K562 (cell line): ENCODE data around the gene ZNF775. TPM values are rescaled to one million over a fixed set of nuclear protein-coding genes. Genes with fewer than 3 reads are reported as not detected.

Source experiments
- BMI1 ChIP-seq: fragments of 150-350 bp; IDR thresholded peaks from 2 replicates; pipeline ENCODE4 v1.6.1; 2014; ENCODE audit warnings: low read length
- GATA2 ChIP-seq: sonication (generic); formaldehyde crosslinking; IDR thresholded peaks from 2 replicates; pipeline ENCODE4 v1.4.0; 2020; ENCODE audit warnings: mild to moderate bottlenecking, missing genetic modification reagents
- GATAD2B ChIP-seq: fragments of 450-650 bp; IDR thresholded peaks from 2 replicates; pipeline ENCODE4 v1.6.1; 2017; ENCODE audit warnings: mild to moderate bottlenecking, borderline replicate concordance
- GTF2E2 ChIP-seq: fragments of 200-800 bp; sonication (Bioruptor generic); IDR thresholded peaks from 2 replicates; pipeline ENCODE4 v1.6.1; 2016; ENCODE audit warnings: missing genetic modification characterization, missing compliant biosample characterization
- HMGN3 ChIP-seq: IDR thresholded peaks from 2 replicates; pipeline ENCODE4 v1.6.1; 2011; ENCODE audit warnings: borderline replicate concordance, low read depth, mild to moderate bottlenecking, mixed read lengths, low read length; ENCODE audit not compliant: insufficient read length; ENCODE audit errors: extremely low read depth
- KAT7 ChIP-seq: sonication (generic); formaldehyde crosslinking; IDR thresholded peaks from 2 replicates; pipeline ENCODE4 v1.8.0; 2022; ENCODE audit warnings: missing genetic modification reagents, mild to moderate bottlenecking, borderline replicate concordance
- MED1 ChIP-seq: sonication (generic); formaldehyde crosslinking; IDR thresholded peaks from 2 replicates; pipeline ENCODE4 v1.8.1; 2023; ENCODE audit warnings: missing genetic modification reagents, borderline replicate concordance
- RCOR1 ChIP-seq, 2 experiments: IDR thresholded peaks; 2 replicates each; pipeline ENCODE4 v1.6.1; 2012; ENCODE audit warnings: low read depth in 2 of 2, low read length in 2 of 2, borderline replicate concordance in 1 of 2, improper control_type of control experiment in 1 of 2
- RNF2 ChIP-seq: sonication (generic); IDR thresholded peaks from 2 replicates; pipeline ENCODE4 v1.6.1; 2016
- SIX5 ChIP-seq, 2 experiments: IDR thresholded peaks; 2 replicates each; pipeline ENCODE4 v1.6.1; 2011; ENCODE audit warnings: low read length in 2 of 2, borderline replicate concordance in 1 of 2, low read depth in 1 of 2, mild to moderate bottlenecking in 1 of 2, moderate library complexity in 1 of 2; ENCODE audit not compliant: insufficient read depth in 1 of 2
- TAL1 ChIP-seq: fragments of 450-650 bp; IDR thresholded peaks from 2 replicates; pipeline ENCODE4 v1.6.1; 2016; ENCODE audit warnings: mild to moderate bottlenecking
- TCFL5 ChIP-seq: fragments of 250-450 bp; sonication (Bioruptor Pico); conservative IDR thresholded peaks from 2 replicates; pipeline ENCODE4 v1.6.1; 2021; ENCODE audit warnings: mild to moderate bottlenecking, moderate library complexity, matching md5 sums
- ZNF766 ChIP-seq: fragments of 200-800 bp; sonication (Bioruptor generic); conservative IDR thresholded peaks from 2 replicates; pipeline ENCODE4 v1.6.1; 2016; ENCODE audit warnings: missing genetic modification characterization, missing compliant biosample characterization
- ZZZ3 ChIP-seq: fragments of 450-650 bp; IDR thresholded peaks from 2 replicates; pipeline ENCODE4 v1.6.1; 2016; ENCODE audit warnings: antibody characterized with exemption, mild to moderate bottlenecking, moderate library complexity
- polyA plus RNA-seq, 8 experiments: library from polyadenylated mRNA; depleted of rRNA in 4 of 8; stranded (reverse) in 5 of 8; unstranded in 3 of 8; fragments of >200 nt; fragmentation: Nextera tagmentation in 2 of 8; fragmentation: Illumina TruSeq in 1 of 8; extraction: Ambion mirVana in 2 of 8; extraction: Trizol in 1 of 8; gene quantifications; 2 replicates each; pipeline versions ENCODE4 v1.2.1 to v1.2.3, GENCODE V29; 2011 to 2014; ENCODE audit warnings: inconsistent platforms in 1 of 8, missing spikeins in 1 of 8
- total RNA-seq, 7 experiments: library from RNA; depleted of rRNA in 6 of 7; stranded (reverse); fragments of >200 nt in 6 of 7; fragmentation: Illumina TruSeq in 2 of 7; extraction: Trizol in 2 of 7; gene quantifications; 2 replicates each; pipeline versions ENCODE4 v1.2.1 to v1.2.3, GENCODE V29; 2011 to 2021; ENCODE audit warnings: low replicate concordance in 1 of 7
- TF ChIP-seq, protein P1 (sequence below): fragments of 200-800 bp; sonication (Bioruptor generic); IDR thresholded peaks from 2 replicates; pipeline ENCODE4 v1.6.1; 2016; ENCODE audit warnings: missing genetic modification characterization, missing compliant biosample characterization
- TF ChIP-seq, protein P2 (sequence below): sonication (generic); formaldehyde crosslinking; IDR thresholded peaks from 2 replicates; pipeline ENCODE4 v1.8.1; 2023; ENCODE audit warnings: mild to moderate bottlenecking, missing genetic modification reagents, moderate library complexity
- TF ChIP-seq, protein P3 (sequence below): sonication (generic); formaldehyde crosslinking; IDR thresholded peaks from 2 replicates; pipeline ENCODE4 v1.8.0; 2022; ENCODE audit warnings: mild to moderate bottlenecking, missing genetic modification reagents
- TF ChIP-seq, protein P4 (sequence below): fragments of 450-650 bp; IDR thresholded peaks from 2 replicates; pipeline ENCODE4 v1.7.0; 2016; ENCODE audit warnings: borderline replicate concordance

The ZNF775 gene
- total and polyA plus RNA-seq, 9 of the 15 experiments (the other 6 are each of a cell fraction or from before 2014, with no cell fraction given): 0.04 to 18.7 (median 4.9) TPM

DNA sequence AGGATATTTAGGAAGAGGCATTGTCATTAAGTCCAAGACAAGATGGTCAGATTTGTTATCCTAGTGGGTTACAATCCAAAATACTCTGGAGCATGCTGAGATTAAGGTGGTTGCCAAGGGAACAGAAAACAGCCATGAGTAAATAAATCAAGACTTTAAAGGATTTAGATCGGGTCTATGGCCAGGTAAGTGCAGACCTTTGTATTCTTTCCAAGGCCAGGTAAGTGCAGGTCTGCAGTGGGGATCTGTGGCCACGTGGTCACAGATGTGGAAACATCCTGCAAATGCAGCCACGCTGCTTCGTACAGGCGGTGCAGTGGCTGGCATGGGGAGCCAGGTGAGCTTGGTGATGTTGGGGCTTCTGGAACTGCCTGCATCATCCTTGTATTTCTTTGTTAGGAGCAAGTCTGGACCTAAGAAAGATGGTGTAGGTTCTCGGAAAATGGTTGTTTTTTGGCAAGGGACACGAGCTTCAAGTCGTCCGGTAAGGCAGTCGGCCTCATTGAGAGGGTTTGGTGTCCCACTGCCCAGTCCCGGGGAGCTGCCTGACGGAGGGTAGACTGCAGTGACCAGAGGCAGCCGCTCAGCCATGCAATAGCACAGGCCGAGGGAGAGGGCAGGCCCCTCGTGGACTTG lies 21.8 kb downstream of the ZNF775 start (continued):
- TF ChIP-seq, protein P1, sequence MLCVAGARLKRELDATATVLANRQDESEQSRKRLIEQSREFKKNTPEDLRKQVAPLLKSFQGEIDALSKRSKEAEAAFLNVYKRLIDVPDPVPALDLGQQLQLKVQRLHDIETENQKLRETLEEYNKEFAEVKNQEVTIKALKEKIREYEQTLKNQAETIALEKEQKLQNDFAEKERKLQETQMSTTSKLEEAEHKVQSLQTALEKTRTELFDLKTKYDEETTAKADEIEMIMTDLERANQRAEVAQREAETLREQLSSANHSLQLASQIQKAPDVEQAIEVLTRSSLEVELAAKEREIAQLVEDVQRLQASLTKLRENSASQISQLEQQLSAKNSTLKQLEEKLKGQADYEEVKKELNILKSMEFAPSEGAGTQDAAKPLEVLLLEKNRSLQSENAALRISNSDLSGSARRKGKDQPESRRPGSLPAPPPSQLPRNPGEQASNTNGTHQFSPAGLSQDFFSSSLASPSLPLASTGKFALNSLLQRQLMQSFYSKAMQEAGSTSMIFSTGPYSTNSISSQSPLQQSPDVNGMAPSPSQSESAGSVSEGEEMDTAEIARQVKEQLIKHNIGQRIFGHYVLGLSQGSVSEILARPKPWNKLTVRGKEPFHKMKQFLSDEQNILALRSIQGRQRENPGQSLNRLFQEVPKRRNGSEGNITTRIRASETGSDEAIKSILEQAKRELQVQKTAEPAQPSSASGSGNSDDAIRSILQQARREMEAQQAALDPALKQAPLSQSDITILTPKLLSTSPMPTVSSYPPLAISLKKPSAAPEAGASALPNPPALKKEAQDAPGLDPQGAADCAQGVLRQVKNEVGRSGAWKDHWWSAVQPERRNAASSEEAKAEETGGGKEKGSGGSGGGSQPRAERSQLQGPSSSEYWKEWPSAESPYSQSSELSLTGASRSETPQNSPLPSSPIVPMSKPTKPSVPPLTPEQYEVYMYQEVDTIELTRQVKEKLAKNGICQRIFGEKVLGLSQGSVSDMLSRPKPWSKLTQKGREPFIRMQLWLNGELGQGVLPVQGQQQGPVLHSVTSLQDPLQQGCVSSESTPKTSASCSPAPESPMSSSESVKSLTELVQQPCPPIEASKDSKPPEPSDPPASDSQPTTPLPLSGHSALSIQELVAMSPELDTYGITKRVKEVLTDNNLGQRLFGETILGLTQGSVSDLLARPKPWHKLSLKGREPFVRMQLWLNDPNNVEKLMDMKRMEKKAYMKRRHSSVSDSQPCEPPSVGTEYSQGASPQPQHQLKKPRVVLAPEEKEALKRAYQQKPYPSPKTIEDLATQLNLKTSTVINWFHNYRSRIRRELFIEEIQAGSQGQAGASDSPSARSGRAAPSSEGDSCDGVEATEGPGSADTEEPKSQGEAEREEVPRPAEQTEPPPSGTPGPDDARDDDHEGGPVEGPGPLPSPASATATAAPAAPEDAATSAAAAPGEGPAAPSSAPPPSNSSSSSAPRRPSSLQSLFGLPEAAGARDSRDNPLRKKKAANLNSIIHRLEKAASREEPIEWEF (CRISPR knock-in tag): 0 out of 2 replicates have a peak, but pooled peaks have one; percentile 51
- 0 out of 2 replicates have a peak, but pooled peaks have one; percentile 41 for TF ChIP-seq GTF2E2 (tag)
- TF ChIP-seq, protein P2, sequence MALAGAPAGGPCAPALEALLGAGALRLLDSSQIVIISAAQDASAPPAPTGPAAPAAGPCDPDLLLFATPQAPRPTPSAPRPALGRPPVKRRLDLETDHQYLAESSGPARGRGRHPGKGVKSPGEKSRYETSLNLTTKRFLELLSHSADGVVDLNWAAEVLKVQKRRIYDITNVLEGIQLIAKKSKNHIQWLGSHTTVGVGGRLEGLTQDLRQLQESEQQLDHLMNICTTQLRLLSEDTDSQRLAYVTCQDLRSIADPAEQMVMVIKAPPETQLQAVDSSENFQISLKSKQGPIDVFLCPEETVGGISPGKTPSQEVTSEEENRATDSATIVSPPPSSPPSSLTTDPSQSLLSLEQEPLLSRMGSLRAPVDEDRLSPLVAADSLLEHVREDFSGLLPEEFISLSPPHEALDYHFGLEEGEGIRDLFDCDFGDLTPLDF (CRISPR knock-in tag): peak; percentile 72; the same call in 1 of the 2 replicates
- TF ChIP-seq RNF2: 0 out of 2 replicates have a peak, but pooled peaks have one; percentile 8
- TF ChIP-seq ZNF766 (CRISPR knock-in tag): no peak
- TF ChIP-seq GATA2 (CRISPR knock-in tag): no peak; the same call in 1 of the 2 replicates
- TF ChIP-seq, protein P3, sequence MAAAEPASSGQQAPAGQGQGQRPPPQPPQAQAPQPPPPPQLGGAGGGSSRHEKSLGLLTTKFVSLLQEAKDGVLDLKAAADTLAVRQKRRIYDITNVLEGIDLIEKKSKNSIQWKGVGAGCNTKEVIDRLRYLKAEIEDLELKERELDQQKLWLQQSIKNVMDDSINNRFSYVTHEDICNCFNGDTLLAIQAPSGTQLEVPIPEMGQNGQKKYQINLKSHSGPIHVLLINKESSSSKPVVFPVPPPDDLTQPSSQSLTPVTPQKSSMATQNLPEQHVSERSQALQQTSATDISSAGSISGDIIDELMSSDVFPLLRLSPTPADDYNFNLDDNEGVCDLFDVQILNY: no peak
- 0 out of 2 replicates have a peak, but pooled peaks have one; percentile 4 for TF ChIP-seq BMI1
- TF ChIP-seq TAL1: no peak
- TF ChIP-seq GATAD2B: no peak
- TF ChIP-seq, protein P4, sequence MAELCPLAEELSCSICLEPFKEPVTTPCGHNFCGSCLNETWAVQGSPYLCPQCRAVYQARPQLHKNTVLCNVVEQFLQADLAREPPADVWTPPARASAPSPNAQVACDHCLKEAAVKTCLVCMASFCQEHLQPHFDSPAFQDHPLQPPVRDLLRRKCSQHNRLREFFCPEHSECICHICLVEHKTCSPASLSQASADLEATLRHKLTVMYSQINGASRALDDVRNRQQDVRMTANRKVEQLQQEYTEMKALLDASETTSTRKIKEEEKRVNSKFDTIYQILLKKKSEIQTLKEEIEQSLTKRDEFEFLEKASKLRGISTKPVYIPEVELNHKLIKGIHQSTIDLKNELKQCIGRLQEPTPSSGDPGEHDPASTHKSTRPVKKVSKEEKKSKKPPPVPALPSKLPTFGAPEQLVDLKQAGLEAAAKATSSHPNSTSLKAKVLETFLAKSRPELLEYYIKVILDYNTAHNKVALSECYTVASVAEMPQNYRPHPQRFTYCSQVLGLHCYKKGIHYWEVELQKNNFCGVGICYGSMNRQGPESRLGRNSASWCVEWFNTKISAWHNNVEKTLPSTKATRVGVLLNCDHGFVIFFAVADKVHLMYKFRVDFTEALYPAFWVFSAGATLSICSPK: no peak
- TF ChIP-seq KAT7 (CRISPR knock-in tag): no peak
- TF ChIP-seq TCFL5 (CRISPR knock-in tag): no peak
- TF ChIP-seq SIX5 (IDR thresholded peaks at IDR 0.05; ENCODE audit: borderline replicate concordance in 1 of 2, insufficient read depth in 1 of 2, low read depth in 1 of 2, low read length in 2 of 2): no peak
- TF ChIP-seq MED1 (CRISPR knock-in tag): 0 out of 2 replicates have a peak, but pooled peaks have one; percentile 39
- TF ChIP-seq ZZZ3: no peak
- no peak for TF ChIP-seq RCOR1 (IDR thresholded peaks at IDR 0.05; ENCODE audit: borderline replicate concordance in 1 of 2, low read depth in 2 of 2, low read length in 2 of 2)
- no peak for TF ChIP-seq HMGN3
